Gastroesophageal sphincter (tissue), 3 donors: ENCODE results near the gene GSTM4.
"Not testable (repeated sequence)": the region's sequence is repeated elsewhere in the genome, so short reads cannot be mapped to it uniquely, and the experiment has no call there.

Experiments used
- EP300 ChIP-seq: sonication (generic); formaldehyde crosslinking; IDR thresholded peaks from one replicate; pipeline ENCODE4 v1.6.1; 2017; ENCODE audit warnings: antibody characterized with exemption, mild to moderate bottlenecking
- TF ChIP-seq, protein P1 (sequence below), 4 experiments: fragments of 200-600 bp in 2 of 4; fragments of 450-650 bp in 2 of 4; sonication (generic) in 1 of 4; IDR thresholded peaks; one replicate each; pipeline ENCODE4 v1.5.1; 2017 to 2019; ENCODE audit warnings: antibody characterized with exemption in 4 of 4, mild to moderate bottlenecking in 2 of 4, moderate library complexity in 2 of 4

DNA sequence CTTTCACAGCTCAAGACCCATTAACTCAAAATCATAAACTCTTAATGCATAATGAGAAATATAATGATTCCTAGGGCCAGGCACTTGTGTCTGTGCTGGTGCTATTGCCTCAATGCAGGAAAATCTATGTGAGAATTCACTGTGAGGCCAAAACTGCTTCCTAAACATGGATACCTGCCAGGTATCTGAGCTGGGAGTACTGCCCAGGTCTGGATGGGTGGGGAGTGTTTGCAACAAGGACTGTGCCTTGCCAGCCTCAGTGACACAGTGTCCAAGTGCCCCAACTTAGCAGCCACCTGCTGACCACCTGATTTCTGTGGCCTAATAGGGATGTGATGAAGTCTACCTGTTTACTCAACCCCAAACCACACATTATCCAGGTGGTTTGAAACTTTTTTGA lies 53.9 kb downstream of the GSTM4 start:
- TF ChIP-seq EP300: not testable (repeated sequence)
- TF ChIP-seq, protein P1, sequence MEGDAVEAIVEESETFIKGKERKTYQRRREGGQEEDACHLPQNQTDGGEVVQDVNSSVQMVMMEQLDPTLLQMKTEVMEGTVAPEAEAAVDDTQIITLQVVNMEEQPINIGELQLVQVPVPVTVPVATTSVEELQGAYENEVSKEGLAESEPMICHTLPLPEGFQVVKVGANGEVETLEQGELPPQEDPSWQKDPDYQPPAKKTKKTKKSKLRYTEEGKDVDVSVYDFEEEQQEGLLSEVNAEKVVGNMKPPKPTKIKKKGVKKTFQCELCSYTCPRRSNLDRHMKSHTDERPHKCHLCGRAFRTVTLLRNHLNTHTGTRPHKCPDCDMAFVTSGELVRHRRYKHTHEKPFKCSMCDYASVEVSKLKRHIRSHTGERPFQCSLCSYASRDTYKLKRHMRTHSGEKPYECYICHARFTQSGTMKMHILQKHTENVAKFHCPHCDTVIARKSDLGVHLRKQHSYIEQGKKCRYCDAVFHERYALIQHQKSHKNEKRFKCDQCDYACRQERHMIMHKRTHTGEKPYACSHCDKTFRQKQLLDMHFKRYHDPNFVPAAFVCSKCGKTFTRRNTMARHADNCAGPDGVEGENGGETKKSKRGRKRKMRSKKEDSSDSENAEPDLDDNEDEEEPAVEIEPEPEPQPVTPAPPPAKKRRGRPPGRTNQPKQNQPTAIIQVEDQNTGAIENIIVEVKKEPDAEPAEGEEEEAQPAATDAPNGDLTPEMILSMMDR (IDR thresholded peaks at IDR 0.05): not testable (repeated sequence)
